DMS 273 treated with DMSO at 0.1 percent for 48 hours (cell line): ENCODE measurements around the gene VSNL1.

Source experiments
- DNase-seq: peaks from one replicate; lab custom pipeline; 2025; lab: John Stamatoyannopoulos, UW

VSNL1 gene

GRCh38 chr2:17583166-17583565 is 42.7 kb downstream of the VSNL1 start:
- DNase-seq, result peak; percentile 58

- no peak for DNase-seq
Observed at GRCh38 chr2:17583646-17584045, 43.1 kb downstream of the VSNL1 start.

- DNase-seq, result no peak
Observed at GRCh38 chr2:17584689-17585088, 44.2 kb downstream of the VSNL1 start.

GRCh38 chr2:17587469-17587868 is 47.0 kb downstream of the VSNL1 start:
- DNase-seq, result no peak

GRCh38 chr2:17588031-17588430 is 47.5 kb downstream of the VSNL1 start:
- DNase-seq, result no peak

- no peak for DNase-seq
Observed at GRCh38 chr2:17589406-17590035, 49.0 kb downstream of the VSNL1 start.

GRCh38 chr2:17590342-17590911 is 49.9 kb downstream of the VSNL1 start:
- no peak for DNase-seq

- DNase-seq, result no peak
Observed at GRCh38 chr2:17591846-17592245, 51.4 kb downstream of the VSNL1 start.

GRCh38 chr2:17592731-17593409 is 52.4 kb downstream of the VSNL1 start:
- no peak for DNase-seq

- DNase-seq, result no peak
Observed at GRCh38 chr2:17593445-17593840, 52.9 kb downstream of the VSNL1 start.

GRCh38 chr2:17593841-17594491 is 53.5 kb downstream of the VSNL1 start:
- DNase-seq, result no peak

GRCh38 chr2:17594533-17595401 is 54.3 kb downstream of the VSNL1 start:
- DNase-seq, result no peak

GRCh38 chr2:17599617-17600016 is 59.1 kb downstream of the VSNL1 start:
- no peak for DNase-seq

- no peak for DNase-seq
Observed at GRCh38 chr2:17600556-17601204, 60.2 kb downstream of the VSNL1 start.

- no peak for DNase-seq
Observed at GRCh38 chr2:17604050-17604449, 63.6 kb downstream of the VSNL1 start.

- no peak for DNase-seq
Observed at GRCh38 chr2:17605696-17606095, 65.2 kb downstream of the VSNL1 start.

- no peak for DNase-seq
Observed at GRCh38 chr2:17606851-17607250, 66.4 kb downstream of the VSNL1 start.

GRCh38 chr2:17607379-17607778 is 66.9 kb downstream of the VSNL1 start:
- DNase-seq, result no peak

- DNase-seq, result no peak
Observed at GRCh38 chr2:17608251-17608650, 67.8 kb downstream of the VSNL1 start.

GRCh38 chr2:17610521-17610920 is 70.0 kb downstream of the VSNL1 start:
- no peak for DNase-seq

GRCh38 chr2:17611036-17611435 is 70.5 kb downstream of the VSNL1 start:
- DNase-seq, result no peak
